HG03575 (cell line): ENCODE measurements around the gene CAST.
"Not testable (repeated sequence)": the region's sequence is repeated elsewhere in the genome, so short reads cannot be mapped to it uniquely, and the experiment has no call there.

Source experiments
- ATAC-seq: cut with Tn5 transposase; IDR thresholded peaks from one replicate; pipeline ENCODE4 v1.9.1; 2021; ENCODE audit not compliant: unreplicated experiment, insufficient number of reproducible peaks, low FRiP score; ENCODE audit errors: extremely low read depth

Gene CAST

DNA sequence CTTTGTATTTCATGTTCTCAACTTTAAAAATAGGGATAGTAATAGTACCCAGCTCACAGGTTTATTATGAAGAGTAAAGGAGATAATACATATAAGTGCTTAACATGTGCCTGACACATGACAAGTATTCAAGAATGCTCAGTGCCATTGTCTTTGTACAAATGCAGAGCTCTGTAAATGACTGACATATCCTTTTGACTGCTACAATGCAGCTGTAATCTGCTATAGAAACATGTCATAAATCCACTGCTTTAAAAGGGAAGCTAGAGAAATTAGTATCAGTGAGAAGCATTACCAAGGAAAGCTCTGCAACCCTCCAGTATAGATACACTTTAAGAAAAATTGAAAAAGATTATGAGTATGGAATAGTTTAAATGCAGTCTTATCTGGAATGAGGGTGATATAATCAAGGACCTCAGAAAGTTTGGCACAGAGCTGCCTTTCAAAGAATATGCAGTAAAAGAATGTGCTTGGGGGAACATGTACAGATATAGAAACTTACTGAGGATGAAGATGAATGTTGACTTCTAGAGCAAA is 127.7 kb downstream of the CAST start:
- ATAC-seq = no peak

DNA sequence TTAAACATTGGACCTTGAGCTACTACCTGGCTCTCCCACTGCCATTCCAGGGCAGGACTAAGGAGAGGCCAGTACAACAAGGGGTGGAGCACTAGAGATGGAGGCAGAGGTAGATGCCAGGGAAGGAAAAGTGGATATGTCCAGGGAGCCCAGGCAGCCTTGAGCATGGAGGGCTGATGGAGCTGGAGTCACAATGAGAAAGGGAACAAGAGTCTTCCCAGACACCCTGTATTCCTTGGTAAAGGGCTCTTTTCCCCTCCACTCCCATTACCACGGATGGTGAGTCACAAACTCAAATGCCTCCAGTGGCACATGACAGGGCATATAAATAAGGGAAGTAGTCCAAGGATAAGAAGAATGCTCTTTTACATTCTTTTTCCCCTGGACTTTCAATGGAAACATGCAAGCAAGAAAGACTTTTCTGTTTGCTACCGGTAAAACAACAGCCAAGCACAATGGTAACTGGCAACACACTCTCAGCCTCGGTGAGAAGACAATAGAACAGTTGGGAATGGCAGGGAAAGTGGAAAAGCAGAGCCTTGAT is 128.9 kb downstream of the CAST start:
- no peak for ATAC-seq

DNA sequence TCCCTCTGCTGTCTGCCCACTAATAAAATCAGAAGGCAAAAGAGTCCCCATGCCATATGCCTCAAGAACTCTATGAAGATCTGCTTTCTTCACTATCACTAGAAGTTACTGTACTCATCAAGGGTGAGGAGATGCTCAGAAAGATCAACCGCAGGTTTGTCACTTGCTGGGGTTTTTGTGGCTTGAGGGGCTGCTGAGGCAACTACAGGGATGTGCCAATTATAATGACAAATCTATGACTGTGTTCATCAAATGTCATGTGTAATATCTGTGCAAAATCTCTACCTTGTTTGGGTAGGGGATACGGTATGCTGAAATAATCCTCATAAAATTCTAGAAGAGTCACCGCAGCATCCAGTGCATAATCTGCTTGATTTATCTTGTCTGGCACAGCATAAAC is 132.6 kb downstream of the CAST start:
- no peak for ATAC-seq

DNA sequence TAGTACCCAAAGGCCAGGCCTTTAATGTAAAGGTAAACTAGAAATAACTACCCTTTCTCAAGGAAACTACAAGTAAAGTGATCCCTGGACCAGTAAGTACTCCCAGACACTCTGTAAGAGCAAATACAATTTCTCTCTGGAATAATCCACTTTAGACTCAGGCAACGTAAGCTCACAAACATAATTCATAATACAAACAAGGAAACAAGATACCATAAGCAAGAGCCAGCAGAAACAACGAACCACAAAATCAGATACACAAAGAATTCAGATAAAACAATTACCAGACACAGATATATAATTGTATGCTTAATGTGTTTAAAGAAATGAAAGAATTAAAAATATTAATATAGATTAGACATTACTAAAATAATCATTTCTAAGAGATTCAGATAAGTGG is 133.4 kb downstream of the CAST start:
- ATAC-seq = no peak

DNA sequence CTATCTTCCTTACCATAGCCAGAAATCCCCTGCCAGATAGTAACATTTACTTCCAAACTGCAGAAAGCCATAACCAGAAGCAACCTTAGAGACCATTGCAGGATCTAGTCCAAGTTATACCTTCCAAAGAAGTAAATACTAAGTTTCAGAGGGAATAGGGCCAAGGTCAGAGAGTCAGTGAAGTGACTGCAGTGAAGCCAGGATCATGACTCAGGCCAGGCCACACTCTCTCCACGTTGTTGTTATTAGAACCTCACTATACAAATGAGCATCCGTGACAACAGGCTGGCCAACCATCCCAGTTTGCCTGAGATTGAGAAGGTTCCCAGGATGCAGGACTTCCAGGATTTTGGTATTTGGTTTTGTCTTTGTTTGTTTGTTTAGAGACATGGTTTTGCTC is 134.3 kb downstream of the CAST start:
- ATAC-seq = no peak

DNA sequence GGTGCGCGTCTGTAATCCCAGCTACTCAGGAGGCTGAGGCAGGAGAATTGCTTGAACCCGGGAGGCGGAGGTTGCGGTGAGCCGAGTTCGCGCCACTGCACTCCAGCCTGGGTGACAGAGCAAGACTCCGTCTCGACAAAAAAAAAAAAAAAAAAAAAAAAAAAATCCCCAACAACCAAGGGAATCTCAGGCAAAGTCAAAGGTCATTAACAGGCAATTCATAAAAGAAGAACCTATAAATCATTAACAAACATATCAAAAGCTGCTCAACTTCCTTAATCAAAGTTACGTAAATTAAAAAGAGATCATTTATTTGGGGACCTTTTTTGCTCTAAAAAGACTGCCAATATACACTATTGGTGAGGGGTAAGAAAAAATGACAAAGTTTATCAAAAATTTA is 139.5 kb downstream of the CAST start:
- not testable (repeated sequence) for ATAC-seq

DNA sequence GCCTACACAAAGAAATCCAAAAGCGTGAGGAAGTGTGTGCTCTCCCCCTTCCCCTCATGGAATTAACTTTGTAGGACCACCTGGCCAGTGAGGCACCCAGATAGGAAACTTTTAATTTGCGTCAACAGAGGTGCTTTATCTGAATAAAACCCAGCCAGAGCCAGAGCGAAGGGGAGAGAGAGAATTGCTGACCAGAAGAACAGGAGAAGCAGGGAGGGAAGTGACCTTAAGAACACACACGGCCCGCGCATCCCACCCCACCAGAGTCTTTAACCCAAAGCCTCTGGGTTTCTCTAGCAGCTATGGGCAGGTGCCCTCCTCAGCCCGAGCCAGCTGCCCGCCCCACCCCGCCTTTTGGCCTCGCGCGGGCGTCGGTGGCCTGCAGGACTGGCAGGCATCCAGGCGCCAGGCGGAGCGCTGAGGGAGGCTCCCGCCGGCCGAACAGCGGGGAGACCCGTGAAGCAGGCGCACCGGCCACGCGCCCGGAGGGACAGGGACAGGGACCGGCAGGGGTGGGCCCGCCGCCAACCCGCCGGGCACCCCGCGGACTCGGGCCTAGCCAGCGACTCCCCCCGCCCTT is 145.0 kb downstream of the CAST start:
- ATAC-seq = no peak

DNA sequence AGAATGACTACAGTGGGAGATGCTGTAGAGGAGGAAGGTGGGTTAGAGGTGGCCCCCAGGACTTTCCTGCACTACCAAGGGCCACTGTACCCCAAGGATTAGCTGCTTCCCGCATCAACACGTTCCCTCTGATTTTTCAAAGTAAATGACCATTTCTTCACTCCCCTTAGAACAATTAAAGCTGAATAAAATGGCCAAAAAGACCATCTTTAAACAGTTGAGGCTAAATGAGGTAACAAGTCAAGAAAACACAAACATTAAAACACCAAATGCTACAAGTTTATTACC is 146.3 kb downstream of the CAST start:
- no peak for ATAC-seq

DNA sequence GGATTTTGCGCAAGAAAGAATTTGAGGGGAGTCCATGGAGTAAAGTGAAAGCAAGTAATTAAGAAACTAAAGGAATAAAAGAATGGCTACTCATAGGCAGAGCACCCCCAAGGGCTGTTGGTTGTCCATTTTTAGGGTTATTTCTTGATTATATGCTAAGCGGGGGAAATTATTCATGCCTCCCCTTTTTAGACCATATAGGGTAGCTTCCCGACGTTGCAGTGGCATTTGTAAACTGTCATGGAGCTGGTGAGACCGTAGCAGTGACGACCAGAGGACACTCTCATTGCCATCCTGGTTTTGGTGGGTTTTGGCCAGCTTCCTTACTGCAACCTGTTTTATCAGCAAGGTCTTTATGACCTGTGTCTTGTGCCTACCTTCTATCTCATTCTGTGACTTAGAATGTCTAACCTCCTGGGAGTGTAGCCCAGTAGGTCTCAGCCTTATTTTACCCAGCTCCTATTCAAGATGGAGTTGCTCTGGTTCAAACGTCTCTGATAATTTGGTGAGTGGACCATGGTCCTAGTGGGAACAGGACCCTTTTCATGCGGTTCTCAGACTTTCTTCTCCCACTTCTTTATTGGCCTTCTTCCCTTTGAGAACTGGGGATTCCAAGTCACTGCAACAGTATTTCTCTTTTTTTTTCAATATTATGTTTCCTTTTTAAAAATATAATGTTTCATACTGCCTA is 146.8 kb downstream of the CAST start:
- no peak for ATAC-seq

DNA sequence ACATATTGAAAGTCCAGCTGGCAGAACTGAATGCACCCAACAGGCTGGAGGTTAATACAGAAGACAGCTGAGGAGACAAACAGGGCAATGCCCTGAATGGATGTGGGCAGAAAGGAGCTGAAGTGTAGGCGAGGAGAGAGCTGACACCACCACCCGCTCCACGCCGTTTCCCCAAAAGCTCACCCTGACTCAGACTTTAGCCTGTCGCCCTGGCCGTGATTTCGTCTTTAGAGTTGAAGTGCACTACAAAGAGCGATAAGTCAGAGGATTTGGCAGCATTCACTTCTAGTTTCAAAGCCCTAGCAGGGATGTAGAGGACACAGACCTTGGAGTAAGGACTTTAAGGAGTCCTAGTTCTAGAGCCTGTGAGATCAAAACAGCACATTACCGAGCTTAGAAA is 147.7 kb downstream of the CAST start:
- no peak for ATAC-seq

DNA sequence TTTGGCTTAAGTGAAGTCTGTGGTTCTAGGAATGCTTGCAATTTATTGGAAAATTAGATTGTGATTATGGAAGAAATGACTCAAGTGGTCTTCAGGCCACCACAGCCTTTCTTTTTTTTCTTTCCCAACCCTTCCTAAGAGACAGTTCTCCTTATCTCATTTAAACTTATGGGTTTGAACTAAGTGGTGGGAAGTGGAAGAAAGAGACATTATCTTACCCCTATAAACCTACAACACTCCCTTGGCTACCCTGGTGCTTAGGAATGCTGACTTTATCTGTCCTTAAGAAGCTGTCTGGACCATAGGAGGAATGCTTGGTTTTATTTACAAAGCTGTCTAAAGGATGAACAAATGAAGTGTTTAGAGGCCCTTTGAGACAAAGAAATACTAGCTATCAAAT is 150.7 kb downstream of the CAST start:
- ATAC-seq = no peak

DNA sequence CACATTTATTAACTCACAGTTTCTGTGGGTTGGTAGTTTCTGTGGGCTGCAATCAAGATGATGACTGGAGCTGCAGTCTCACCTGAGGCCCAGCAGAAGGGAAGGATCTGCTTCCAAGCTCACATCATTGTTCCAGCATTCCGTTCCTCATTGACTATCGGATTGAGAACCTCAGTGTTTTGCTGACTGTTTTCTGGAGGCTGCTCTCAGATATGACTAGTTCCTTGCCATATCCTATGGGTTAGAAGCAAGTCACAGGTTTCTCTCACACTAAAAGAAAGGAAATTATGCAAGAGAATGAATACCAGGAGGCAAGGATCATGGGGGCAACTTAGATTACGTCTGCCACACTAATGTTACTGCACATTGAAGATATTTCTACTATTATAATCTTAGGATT is 151.9 kb downstream of the CAST start:
- ATAC-seq = no peak

DNA sequence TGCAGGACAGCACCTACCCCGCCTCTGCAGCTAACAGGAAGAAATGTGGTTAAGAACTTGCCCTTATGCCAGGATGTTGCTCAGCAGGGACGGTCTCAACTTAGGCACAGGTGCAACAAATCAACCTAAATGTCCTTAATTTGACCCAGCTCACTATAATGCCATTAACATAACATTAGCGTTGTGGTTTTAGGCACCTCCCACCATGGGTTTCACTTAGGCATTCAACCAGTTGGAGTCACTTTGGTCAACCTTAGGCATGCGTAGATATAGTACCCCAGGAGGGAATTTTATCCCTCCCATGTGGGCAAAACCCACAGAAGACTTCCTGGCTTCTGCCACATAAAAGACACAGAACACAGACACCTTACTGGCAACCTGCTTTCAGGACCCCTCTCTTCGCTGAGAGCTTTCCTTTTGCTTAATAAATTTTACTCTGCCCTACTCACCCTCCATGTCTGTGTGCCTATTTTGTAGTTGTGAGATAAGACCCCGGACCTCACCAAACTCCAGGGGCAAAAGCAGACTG is 154.3 kb downstream of the CAST start:
- peak; percentile 54 for ATAC-seq

DNA sequence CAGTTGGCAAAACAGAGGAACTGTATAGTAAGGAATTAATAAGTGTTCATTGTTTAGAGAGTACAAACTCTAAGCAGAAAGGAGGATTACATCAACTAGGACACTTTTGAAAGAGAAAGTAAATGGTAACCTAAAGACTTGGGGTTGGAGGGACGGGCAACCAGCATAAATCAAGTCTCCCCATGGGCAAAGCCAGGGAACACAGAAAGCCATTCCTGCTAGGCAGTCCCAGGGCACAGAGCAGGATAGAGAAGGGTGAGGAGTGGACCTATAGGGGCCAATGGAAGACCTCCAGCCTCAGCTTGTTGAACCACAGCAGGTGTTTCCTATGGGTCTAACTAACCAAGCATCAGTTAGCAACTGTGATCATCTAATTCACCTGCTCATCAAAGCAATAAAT is 154.8 kb downstream of the CAST start:
- peak; percentile 10 for ATAC-seq

DNA sequence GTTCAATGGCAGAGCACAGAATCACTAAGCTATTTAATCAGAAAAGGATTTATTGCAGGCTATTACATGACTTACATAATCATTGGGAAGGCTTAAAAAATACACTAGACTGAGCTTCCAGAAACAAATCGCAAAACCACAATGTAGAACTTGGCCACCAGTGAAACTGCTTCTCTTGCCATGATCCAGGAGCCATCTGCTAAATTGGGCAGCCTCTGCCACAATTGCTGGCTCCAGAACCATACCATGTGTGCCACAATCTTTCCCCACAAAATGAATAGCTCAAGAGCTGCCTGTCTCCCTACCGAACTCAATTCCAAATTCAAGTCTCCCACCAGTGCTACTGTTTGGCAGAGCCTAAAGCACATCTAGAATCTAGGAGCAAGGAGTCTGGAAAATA is 155.3 kb downstream of the CAST start:
- ATAC-seq = no peak

DNA sequence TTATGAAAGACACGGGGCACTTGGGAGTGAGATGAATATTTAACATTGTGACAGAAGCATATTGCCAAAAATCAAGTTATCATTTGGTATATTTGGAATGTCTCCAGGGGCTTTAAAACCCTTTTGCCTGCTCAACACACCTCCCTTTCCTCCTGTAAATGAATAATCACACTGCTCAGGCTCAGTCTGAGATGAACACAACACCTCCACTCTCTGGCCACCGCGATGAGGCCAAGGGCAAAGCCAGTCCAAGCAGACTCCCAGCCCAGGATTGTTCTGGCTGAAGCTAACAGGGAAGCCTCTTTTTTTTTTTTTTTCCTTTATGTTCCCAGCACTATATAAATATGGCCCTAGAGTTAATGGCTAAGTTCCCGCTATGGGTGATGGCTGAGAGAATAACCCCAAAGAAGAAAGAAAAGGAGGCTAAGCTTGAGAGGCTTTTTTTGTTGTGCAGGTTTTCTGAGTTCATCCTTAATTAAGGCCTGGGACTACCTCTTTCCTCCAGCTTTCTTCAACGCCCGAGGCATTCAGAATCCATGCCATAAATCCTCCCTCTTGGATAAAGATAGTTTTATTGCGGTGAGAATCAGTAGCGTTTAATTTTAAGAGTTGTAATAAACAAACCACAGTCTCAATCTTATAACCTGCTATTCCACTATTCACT is 156.1 kb downstream of the CAST start:
- no peak for ATAC-seq

DNA sequence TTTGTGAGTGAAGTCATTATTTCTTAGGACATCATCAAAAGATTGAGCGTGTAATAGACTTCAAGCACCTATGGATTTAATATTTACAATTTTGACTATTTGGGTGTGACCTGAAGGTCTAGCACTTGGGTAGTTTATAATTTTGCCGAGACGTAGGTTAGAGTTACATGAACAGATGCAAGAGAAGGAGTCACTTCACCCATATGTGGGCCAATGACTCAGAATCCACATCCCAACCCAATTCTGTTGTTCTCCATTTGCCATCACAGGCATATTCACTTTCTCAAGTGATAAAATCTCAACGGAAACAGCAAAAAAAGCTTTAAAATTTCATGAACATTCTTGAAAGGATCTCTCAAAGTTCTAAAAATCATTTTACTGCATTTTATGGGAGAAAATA is 157.6 kb downstream of the CAST start:
- ATAC-seq = no peak

DNA sequence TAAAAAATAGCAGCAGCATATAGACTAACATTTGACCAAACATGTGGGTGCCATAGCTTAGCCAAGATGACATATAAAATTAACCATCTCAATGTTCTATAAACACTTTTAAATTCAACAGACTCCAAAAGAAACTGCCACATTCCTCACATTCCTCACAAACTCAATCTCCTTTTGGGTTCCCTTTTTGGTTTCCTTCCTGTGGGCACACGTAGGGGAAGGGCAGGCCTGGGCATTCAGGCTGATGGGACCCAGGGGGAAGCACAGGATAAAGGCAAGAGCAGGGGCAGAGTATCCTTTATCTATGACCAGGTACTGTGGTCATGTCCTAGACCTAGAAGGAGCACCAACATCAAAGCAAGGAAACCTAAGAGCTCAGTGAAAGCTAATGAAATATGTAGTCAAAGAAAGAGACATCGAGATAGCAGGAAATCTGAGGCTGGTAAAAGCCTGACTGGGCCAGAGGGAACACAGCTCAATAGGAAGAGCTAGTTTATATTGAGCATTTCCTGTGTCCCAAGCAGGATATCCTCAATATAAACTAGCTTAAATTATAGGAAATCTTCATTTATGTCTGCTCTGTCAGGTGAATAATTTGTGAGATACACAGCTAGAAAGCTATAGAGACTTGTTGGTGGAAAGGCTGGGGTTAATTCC is 159.2 kb downstream of the CAST start:
- ATAC-seq = no peak

DNA sequence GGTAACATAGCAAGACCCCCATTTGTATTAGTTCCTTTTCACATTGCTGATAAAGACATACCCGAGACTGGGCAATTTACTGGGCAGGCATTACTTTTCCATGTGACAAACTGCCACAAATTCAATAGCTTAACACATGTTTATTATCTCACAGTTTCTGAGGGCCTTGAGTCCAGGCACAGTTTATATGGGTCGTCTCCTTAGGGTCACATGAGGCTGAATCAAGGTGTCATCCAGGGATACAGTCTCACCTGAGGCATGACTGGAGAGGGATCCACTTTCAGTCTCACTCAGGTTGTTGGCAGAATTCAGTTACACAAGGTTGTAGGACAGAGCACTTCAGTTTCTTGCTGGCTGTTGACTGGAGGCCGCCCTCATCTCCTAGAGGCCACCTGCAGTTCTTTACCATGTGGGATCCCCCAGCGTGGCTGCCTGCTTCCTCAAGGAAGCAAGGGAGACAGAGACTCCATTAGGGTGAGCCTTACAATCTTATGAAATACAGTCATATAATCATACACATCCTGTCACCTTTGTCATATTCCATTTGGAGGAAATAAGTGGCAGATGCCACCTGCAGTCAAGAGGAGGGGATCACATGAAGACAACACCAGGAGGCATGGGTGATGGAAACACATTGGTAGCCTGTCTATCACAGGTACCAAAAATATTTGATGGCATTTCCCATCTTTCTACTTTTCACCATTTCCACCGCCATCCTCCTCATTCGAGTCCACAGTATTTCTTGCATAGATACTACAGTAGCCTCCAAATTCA is 160.7 kb downstream of the CAST start:
- ATAC-seq = no peak
